ENCODE measurements around the gene TMEM150B.

DNA sequence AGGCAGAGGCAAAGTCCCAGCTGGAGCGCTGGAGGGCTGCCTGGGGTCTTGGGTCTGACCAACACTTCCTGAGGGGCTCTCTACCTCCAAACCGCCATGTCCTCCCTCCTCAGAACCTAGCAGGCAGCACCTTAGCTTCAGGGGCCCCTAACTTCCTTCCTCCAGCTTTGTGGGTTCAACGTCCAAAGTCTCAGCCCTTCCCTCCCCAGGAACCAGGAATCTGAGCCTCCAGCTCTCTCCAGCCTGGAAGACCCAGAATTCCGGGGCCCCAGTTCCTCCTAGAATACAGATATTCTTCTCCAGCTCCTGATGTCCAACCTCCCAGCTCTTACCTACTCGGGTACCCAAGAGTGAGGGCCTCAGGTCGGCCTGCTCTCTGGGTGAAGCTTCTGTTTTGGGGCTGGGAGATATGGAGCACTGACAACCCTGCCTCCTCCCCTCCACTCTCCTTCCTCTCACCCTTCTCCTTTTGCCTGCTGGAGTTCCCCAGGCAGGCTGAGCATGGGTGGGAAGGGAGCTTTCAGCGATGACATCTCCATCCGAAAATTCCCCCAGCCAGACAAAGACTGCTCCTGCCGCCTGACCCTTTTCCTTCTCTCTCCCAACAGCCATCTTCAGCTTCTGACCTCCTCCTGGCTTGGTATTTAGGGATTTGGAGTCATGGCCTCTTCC lies 3.5 kb downstream of the TMEM150B start:
- TF ChIP-seq CTCF (IDR thresholded peaks at IDR 0.05) (no peak), POLR2A (IDR thresholded peaks at IDR 0.05) (no peak)

All from uterus (tissue), 2 donors.